Hepatocyte (in vitro differentiated cells): ENCODE results near the gene MPV17. TPM values are rescaled to one million over a fixed set of nuclear protein-coding genes. Genes with fewer than 3 reads are reported as not detected.

Experiments
- DNase-seq: peaks from one replicate; pipeline ENCODE4 v3.0.0-alpha.2; 2016; ENCODE audit warnings: low spot score
- H2AFZ ChIP-seq: fragments of 200-600 bp; sonication (generic); 2 replicates; pipeline ENCODE4 v1.6.0; 2016; ENCODE audit warnings: antibody characterized with exemption, mild to moderate bottlenecking
- H3K27ac ChIP-seq: fragments of 200-600 bp; sonication (generic); 2 replicates; pipeline ENCODE4 v1.5.1; 2016; ENCODE audit warnings: mild to moderate bottlenecking
- H3K27me3 ChIP-seq: fragments of 200-600 bp; sonication (generic); 2 replicates; pipeline ENCODE4 v1.6.1; 2016
- H3K36me3 ChIP-seq: fragments of 200-600 bp; sonication (generic); replicated peaks from 2 replicates; pipeline ENCODE4 v1.5.1; 2016; ENCODE audit warnings: low read depth; ENCODE audit not compliant: insufficient read depth
- H3K4me1 ChIP-seq: fragments of 200-600 bp; sonication (generic); 2 replicates; pipeline ENCODE4 v1.5.1; 2016; ENCODE audit warnings: mild to moderate bottlenecking, moderate library complexity; ENCODE audit not compliant: insufficient read depth
- H3K4me2 ChIP-seq: fragments of 200-600 bp; sonication (generic); 2 replicates; pipeline ENCODE4 v1.6.0; 2016
- H3K4me3 ChIP-seq: fragments of 200-600 bp; sonication (generic); 2 replicates; pipeline ENCODE4 v1.5.1; 2016; ENCODE audit warnings: mild to moderate bottlenecking
- H3K79me2 ChIP-seq: fragments of 200-600 bp; sonication (generic); 2 replicates; pipeline ENCODE4 v1.6.0; 2017; ENCODE audit warnings: mild to moderate bottlenecking
- H3K9me2 ChIP-seq: fragments of 200-600 bp; sonication (generic); replicated peaks from 2 replicates; pipeline ENCODE4 v1.6.0; 2017; ENCODE audit warnings: mild to moderate bottlenecking; ENCODE audit not compliant: insufficient read depth
- H3K9me3 ChIP-seq: fragments of 200-600 bp; sonication (generic); 2 replicates; pipeline ENCODE4 v1.5.1; 2016; ENCODE audit warnings: low read depth, mild to moderate bottlenecking
- H4K20me1 ChIP-seq: fragments of 200-600 bp; sonication (generic); 2 replicates; pipeline ENCODE4 v1.6.0; 2016; ENCODE audit warnings: mild to moderate bottlenecking; ENCODE audit not compliant: insufficient read depth, poor library complexity, severe bottlenecking
- EZH2 ChIP-seq: fragments of 200-600 bp; sonication (generic); IDR thresholded peaks from 2 replicates; pipeline ENCODE4 v1.6.1; 2016; ENCODE audit warnings: antibody characterized with exemption, mild to moderate bottlenecking, borderline replicate concordance
- EZH2phosphoT487 ChIP-seq: fragments of 200-600 bp; sonication (generic); IDR thresholded peaks from one replicate; pipeline ENCODE4 v1.6.1; 2018; ENCODE audit warnings: antibody characterized with exemption, mild to moderate bottlenecking, low read depth, moderate library complexity; ENCODE audit not compliant: unreplicated experiment, severe bottlenecking
- WGBS: methylation state at CpG from one replicate; pipeline ENCODE4 v1.1.6; 2016; ENCODE audit warnings: low lambda C conversion rate; ENCODE audit errors: missing lambda C conversion rate; 5-methylcytosine and 5-hydroxymethylcytosine counted together
- polyA plus RNA-seq: library from polyadenylated mRNA; unstranded; fragments of >200 nt; fragmentation: Nextera tagmentation; extraction: Ambion mirVana; gene quantifications from 2 replicates; pipeline ENCODE4 v1.2.1, GENCODE V29; 2016
- total RNA-seq: library from RNA; depleted of rRNA; stranded (reverse); fragments of >200 nt; gene quantifications from 2 replicates; pipeline ENCODE4 v1.2.3, GENCODE V29; 2014
- TF ChIP-seq, protein P1 (sequence below): fragments of 200-600 bp; sonication (generic); IDR thresholded peaks from 2 replicates; pipeline ENCODE4 v1.5.1; 2016; ENCODE audit warnings: antibody characterized with exemption, mild to moderate bottlenecking; ENCODE audit not compliant: poor library complexity

MPV17 gene
- total and polyA plus RNA-seq, 2 experiments from 2014 or later = 71.4 to 111 TPM

DNA sequence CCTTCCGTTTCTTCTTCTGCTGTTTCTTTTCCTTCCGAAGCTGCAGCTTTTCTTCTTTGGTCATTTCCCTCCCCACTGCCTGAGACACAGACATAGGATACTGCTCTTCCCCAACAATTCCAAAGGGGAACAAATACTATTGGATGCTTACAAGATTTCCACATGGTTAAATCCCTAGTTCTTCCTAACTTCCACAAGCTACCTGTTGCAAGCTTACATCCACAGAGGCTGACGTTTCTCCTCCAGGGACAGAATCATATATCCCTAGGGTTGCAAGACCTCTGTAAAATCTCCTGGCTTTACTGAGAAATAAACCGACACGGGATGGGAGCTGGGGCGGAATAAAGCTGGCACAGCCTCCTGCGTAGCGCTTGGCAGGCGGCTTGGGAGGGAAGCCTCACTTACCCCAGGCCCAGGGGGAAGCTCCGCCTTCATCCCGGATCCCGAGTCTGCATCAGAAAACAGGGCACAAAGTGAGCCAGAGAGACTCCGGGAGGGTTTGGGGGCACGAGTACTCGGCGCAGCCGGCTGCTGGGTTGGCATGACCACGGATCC lies 46.7 kb upstream of the MPV17 start:
- Histone ChIP-seq H3K79me2 (peaks cover 60% of the 10 kb centered on the region), H3K9me2 (no peaks in the 10 kb centered on the region), H3K36me3 (peaks cover 5% of the 10 kb centered on the region), H3K4me2 (peak overlapping the region; percentile 97), H2AFZ (peak overlapping the region; percentile 83), H3K27me3 (no peaks in the 10 kb centered on the region), H3K4me1 (peaks cover 26% of the 10 kb centered on the region), H3K27ac (peak overlapping the region; percentile 87), H3K9me3 (no peaks in the 10 kb centered on the region), H4K20me1 (peaks cover 5% of the 10 kb centered on the region), H3K4me3 (peak overlapping the region; percentile 78)
- no peak for DNase-seq
- TF ChIP-seq, protein P1, sequence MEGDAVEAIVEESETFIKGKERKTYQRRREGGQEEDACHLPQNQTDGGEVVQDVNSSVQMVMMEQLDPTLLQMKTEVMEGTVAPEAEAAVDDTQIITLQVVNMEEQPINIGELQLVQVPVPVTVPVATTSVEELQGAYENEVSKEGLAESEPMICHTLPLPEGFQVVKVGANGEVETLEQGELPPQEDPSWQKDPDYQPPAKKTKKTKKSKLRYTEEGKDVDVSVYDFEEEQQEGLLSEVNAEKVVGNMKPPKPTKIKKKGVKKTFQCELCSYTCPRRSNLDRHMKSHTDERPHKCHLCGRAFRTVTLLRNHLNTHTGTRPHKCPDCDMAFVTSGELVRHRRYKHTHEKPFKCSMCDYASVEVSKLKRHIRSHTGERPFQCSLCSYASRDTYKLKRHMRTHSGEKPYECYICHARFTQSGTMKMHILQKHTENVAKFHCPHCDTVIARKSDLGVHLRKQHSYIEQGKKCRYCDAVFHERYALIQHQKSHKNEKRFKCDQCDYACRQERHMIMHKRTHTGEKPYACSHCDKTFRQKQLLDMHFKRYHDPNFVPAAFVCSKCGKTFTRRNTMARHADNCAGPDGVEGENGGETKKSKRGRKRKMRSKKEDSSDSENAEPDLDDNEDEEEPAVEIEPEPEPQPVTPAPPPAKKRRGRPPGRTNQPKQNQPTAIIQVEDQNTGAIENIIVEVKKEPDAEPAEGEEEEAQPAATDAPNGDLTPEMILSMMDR = no peak
- no peak for TF ChIP-seq EZH2phosphoT487
- no peak for TF ChIP-seq EZH2
- 5% methylated on average over 18 of the region's 18 CpGs for WGBS

DNA sequence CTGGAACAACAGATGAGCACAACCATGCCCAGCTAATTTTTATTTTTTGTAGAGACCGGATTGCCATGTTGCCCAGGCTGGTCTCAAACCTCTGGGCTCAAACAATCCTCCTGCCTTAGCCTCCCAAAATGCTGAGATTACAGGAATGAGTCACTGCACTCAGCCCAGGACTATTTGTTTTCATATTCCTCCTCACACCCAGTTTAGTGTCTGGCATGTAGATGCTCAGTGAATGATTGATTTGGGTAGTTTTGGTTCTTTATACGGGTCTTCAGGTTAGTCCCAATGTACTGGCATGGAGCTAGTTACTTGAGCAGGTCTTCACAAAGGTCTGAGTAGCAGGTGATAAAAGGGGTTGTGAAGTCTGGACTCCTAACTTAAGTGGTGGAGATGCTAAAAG lies 41.0 kb upstream of the MPV17 start:
- 98% methylated on average over 2 of the region's 2 CpGs for WGBS
- Histone ChIP-seq H3K27ac (no peak overlapping the region), H3K36me3 (no peaks in the 10 kb centered on the region), H3K9me2 (no peaks in the 10 kb centered on the region), H3K9me3 (no peaks in the 10 kb centered on the region), H3K79me2 (peaks cover 32% of the 10 kb centered on the region), H3K4me3 (no peak overlapping the region), H3K4me1 (peaks cover 5% of the 10 kb centered on the region), H2AFZ (no peak overlapping the region), H3K4me2 (no peak overlapping the region), H3K27me3 (no peaks in the 10 kb centered on the region), H4K20me1 (no peaks in the 10 kb centered on the region)
- no peak for DNase-seq
- TF ChIP-seq EZH2phosphoT487 (no peak), EZH2 (no peak)
- TF ChIP-seq, protein P1 = no peak

DNA sequence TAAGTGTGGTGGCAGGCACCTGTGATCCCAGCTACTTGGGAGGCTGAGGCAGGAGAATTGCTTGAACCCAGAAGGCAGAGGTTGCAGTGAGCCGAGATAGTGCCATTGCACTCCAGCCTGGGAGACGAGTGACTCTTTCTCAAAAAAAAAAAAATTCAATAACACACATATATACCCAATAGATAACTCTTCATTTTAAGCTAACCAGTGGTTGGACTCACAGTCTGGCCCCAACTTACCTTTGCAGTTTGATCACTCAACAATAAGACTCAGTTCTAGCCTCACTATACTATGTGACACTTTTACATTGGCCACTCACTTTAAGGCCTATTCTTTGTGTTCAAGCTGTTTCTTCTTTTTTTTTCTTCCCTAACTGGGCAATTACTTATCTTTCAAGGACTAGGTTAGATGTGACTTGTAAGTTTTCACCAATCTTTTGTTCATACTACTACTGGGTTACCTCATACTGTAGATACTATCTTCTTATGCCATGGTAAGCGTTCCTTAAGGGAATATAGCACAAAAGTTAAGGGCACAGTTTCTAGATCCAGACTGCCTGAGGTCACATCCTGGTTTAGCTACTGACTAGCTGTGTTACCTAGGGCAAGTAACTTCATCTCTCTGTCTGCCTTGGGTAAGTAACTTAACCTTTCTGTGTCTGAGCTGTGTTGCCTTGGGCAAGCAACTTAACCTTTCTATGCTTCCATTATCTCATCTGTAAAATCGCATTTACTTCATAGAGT lies 40.0 kb upstream of the MPV17 start:
- DNase-seq = no peak
- over 99% methylated on average over 4 of the region's 4 CpGs for WGBS

More for the DNA sequence above, 40.0 kb upstream of the MPV17 start:
- Histone ChIP-seq H3K27me3 (no peaks in the 10 kb centered on the region), H2AFZ (no peak overlapping the region), H3K36me3 (no peaks in the 10 kb centered on the region), H3K27ac (no peak overlapping the region), H3K4me2 (no peak overlapping the region), H3K9me2 (no peaks in the 10 kb centered on the region), H3K9me3 (no peaks in the 10 kb centered on the region), H4K20me1 (no peaks in the 10 kb centered on the region), H3K4me1 (peaks cover 7% of the 10 kb centered on the region), H3K4me3 (no peak overlapping the region), H3K79me2 (peaks cover 30% of the 10 kb centered on the region)
- TF ChIP-seq, protein P1 = no peak
- TF ChIP-seq EZH2 (no peak), EZH2phosphoT487 (no peak)
